ENCODE measurements around the gene KCNH5.

GRCh38 chr14:62908506-62908905, 136.8 kb downstream of the KCNH5 start:
- TF ChIP-seq CTCF (IDR thresholded peaks at IDR 0.05) (no peak), POLR2A (IDR thresholded peaks at IDR 0.05) (no peak)

Measured in body of pancreas (tissue), 4 donors.